Hindlimb muscle (tissue), 1 donor: ENCODE measurements around the gene GLIPR2. TPM values are rescaled to one million over a fixed set of nuclear protein-coding genes. Genes with fewer than 3 reads are reported as not detected.
"Not testable (repeated sequence)": the region's sequence is repeated elsewhere in the genome, so short reads cannot be mapped to it uniquely, and the experiment has no call there.

Experiments
- DNase-seq: peaks from one replicate; pipeline ENCODE4 v3.0.0-alpha.2; 2013
- polyA plus RNA-seq: library from polyadenylated mRNA; unstranded; fragments of 120-200 nt; gene quantifications from one replicate; pipeline ENCODE4 v1.2.1, GENCODE V29; 2013; ENCODE audit not compliant: insufficient read length

Gene GLIPR2
- polyA plus RNA-seq, 1 donor, result 94.7 TPM

DNA sequence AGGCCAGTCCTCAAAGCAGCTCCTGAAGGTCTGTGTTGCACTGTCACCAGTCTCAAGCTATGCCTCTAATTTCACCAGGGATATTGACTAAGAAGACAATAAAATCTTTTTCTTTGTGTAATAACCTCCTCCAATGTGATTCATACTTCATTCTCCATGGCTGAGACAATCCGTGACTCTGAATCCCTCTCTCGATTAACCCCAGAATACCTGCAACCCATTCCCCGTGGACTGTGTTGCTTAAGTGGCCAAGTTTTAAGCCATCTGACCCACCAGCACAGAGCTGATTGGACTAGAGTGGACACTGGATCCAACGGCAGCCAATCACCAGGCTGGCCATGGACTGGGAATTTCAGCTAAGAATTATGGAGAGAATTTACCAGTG lies 27.2 kb downstream of the GLIPR2 start:
- no peak for DNase-seq

DNA sequence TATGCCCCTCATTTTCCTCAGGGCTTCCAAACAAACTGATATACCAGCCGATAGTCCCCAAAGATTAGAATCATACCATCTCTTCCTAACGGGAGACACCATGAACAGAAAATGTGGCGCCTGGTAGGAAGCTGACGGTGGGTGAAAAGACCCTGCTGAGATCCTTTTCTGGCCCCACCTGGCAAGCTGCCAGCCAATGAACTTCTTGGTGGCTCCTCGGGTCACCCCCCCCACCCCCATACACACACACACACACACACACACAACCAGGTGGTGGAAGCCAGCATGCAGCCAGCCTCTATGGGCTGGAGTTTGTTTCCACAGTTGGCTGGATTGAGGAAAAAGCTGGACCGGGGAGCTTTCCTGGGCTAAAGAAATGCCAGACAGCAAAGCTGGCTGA lies 27.8 kb downstream of the GLIPR2 start:
- no peak for DNase-seq

DNA sequence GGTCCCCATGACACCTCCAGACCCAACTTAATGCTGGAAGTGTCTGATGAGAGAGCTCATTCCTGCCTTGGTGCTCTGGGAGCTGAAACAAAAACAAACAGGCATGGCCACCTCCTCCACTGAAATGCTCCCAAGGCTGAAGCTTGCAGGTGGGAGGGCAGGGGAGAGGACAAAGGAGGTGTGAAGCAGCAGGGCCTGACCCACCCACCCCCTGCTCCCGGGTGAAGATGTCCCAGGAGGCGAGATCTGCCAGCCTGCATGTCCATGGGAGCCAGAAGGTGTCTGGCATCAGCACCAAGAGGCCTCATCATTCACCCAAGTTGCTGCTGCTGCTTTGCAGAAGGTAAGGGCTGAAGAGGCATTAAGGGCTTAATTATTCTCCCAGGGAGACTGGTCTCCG lies 28.5 kb downstream of the GLIPR2 start:
- no peak for DNase-seq

DNA sequence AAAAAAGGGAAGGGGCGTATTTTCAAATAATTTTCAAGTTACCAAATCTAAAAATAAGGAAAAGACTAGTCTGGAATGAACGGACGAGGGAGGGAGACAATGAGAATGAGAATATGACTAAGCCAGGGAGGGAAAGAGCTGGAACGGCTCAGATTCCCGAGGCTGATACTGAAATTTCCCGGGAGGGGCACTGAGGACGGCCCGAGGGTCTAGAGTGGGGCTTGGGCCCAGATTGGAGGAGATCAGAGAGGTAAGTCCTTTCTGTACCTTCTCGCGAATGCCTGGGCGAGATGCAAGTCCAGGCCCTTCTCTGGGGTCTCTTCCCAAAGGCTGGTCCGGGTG lies 29.3 kb downstream of the GLIPR2 start:
- DNase-seq, result peak; percentile 73

DNA sequence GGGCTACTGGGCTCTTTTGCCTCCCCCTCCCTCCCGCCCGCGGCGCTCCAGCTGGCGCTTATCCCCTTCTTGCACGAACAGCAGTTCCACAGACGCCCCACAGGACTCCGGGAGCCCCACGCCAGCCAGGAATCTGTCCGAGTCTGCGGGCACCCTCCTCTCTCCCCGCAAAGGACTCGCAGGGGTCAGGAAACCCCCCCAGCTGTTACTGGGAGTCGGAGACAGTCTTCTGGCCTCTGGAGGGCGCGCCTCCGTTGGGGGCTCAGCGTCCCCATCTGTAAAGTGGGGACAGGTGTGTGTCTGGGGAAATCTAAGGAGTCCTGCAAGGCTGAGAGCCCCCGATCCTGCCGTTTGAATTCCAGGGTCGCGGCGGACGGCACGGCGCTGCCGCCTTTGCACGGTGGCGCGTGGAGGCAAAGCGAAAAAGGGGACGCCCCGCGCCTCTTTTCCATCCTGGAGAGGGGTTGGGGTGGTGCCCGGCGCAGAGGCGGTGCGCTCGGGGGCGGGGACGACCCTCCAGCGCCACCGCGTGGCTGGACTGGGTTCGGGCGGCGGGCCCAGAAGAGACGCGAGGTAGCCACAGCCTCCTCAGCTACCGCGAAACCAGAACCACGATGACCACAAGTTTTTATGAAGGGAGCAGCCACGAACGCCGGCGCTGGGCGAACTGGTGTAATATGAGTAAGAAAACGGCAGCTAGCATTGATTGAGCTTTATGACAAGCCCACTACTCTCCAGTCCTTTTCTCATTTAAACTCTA lies 29.8 kb downstream of the GLIPR2 start:
- DNase-seq, result peak; percentile 91

DNA sequence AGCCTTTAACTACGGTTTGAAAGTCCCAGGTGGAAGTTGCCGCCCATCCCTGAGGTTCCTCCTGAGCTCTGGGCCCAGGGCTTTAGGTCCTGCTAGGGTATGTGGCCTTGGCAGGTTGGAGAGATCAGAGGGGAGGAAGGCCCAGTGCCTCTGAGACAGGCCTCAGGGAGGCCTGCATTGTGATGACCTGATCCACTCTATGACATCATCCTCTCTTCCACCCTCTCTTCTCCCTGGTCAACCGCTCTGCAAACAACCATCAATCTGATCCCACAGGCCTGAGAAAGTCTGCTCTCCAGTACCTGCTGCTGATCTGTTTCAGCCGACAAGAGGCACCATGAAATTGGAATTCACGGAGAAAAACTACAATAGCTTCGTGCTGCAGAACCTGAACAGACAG lies 32.6 kb downstream of the GLIPR2 start, which contains the start of gene CCIN:
CCIN (plus strand) TSS at position 223 of the 400 bp plus-strand sequence; CDS start at position 338, 115 bp downstream.
- no peak for DNase-seq

DNA sequence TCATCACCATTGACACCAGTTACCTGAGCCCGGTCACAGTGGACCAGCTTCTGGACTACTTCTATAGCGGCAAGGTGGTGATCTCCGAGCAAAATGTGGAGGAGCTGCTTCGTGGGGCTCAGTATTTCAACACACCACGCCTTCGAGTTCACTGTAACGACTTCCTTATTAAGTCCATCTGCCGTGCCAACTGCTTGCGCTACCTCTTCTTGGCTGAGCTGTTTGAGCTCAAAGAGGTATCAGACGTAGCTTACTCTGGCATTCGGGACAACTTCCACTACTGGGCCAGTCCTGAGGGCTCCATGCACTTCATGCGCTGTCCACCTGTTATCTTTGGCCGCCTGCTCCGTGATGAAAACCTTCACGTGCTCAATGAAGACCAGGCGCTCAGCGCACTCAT lies 33.2 kb downstream of the GLIPR2 start:
- no peak for DNase-seq

DNA sequence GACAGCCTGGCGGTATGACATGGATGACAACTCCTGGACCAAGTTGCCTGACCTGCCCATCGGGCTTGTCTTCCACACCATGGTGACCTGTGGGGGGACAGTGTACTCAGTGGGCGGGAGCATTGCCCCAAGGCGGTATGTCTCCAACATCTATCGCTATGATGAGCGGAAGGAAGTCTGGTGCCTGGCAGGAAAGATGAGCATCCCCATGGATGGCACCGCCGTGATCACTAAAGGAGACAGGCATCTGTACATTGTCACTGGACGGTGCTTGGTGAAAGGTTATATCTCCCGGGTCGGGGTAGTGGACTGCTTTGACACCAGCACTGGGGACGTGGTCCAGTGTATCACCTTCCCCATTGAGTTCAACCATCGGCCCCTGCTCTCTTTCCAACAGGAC lies 34.0 kb downstream of the GLIPR2 start:
- DNase-seq, result no peak

DNA sequence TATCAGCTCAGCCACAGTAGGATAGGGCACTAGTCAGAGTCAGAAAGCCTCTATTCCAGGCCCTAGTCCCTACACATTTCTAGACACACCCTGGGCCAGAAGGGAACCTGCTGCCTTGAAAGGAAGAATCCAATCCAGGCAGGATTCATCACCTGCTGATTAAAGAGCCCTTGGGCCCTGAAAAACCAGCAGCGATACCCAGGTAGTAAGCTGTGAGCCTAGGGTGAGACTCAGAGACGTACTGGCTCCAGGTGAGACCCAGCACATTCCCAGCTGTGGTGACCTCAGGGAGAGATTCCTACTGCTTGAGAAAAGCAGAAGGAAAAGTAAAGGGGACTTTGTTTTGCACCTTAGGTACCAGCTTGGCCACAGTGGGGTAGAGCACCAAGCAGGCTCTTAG lies 37.3 kb downstream of the GLIPR2 start:
- no peak for DNase-seq

DNA sequence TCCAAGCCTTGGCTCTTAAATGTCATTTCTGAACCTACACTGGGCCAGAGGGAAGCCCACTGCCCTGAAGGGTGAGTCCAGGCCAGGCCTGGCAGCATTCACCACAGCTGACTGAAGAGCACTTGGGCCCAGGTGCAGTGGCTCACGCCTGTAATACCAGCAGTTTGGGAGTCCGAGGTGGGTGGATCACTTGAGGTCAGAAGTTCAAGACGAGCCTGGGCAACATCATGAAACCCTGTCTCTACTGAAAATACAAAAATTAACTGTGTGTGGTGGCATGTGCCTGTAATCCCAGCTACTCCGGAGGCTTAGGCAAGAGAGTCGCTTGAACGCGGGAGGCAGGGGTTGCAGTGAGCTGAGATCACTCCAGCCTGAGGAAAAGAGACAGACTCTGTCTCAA lies 37.7 kb downstream of the GLIPR2 start:
- DNase-seq, result no peak

DNA sequence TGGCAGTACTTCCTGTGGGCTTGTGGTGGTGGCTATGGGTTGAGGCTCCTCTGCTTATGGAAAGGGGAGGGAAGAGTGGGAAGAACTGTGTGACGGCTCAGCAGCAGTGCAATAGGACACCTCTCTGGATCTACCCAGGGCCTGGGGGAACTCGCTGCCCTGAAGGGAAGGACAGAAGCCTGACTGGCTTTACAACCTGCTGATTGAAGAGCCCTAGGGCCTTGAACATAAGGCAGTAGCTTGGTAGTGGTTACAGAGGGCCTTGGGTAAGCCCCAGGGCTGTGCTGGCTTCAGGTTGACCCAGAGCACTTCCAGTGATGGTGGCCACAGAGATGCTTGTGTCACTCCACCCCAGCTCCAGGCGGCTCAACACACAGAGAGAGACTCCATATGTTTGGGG lies 38.2 kb downstream of the GLIPR2 start:
- DNase-seq, result no peak

DNA sequence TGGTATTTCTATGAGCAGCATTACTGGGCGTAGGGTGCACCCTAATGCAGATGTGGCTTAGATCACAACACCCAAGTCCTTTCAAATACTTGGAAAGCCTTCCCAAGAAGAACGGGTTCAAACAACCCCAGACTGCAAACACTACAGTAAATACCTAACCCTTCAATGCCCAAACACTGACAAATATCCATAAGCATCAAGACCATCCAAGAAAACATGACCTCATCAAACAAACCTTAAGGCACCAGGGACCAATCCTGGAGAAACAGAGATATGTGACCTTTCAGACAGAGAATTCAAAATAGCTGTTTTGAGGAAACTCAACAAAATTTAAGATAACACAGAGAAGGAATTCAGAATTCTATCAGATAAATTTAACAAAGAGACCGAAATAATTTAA lies 38.7 kb downstream of the GLIPR2 start:
- not testable (repeated sequence) for DNase-seq

DNA sequence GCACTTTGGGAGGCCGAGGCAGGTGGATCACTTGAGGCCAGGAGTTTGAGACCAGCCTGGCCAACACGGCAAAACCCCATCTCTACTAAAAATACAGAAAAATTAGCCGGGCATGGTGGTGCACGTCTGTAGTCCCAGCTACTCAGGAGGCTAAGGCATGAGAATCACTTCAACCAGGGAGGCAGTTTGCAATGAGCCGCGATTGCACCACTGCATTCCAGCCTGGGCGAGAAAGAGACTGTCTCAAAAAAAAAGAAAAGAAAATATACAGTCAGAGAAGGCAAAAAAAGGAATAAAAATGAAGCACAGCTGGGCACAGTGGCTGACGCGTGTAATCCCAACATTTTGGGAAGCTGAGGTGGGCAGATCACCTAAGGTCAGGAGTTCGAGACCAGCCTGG lies 40.0 kb downstream of the GLIPR2 start:
- DNase-seq, result not testable (repeated sequence)

DNA sequence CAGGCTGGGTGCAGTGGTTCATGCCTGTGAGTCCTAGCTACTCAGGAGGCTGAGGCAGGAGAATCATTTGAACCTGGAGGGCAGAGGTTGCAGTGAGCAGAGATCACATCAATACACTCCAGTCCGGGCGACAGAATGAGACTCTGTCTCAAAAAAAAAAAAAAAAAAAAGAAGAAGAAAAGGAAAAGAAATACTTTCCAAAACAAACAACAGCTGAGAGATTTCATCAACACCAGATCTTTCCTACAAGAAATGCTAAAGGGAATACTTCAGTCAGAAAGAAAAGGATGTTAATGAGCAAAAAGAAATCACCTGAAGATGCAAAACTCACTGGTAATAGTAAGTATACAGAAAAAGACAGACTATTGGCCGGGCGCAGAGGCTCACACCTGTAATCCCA lies 41.0 kb downstream of the GLIPR2 start:
- DNase-seq, result no peak

DNA sequence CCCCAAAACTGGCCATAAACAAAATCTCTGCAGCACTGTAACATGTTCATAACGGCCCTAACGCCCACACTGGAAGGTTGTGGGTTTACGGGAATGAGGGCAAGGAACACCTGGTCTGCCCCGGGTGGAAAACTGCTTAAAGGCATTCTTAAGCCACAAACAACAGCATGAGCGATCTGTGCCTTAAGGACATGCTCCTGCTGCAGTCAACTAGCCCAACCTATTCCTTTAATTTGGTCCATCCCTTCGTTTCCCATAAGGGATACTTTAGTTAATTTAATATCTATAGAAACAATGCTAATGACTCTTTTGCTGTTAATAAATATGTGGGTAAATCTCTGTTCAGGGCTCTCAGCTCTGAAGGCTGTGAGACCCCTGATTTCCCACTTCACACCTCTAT lies 43.7 kb downstream of the GLIPR2 start:
- DNase-seq, result not testable (repeated sequence)

DNA sequence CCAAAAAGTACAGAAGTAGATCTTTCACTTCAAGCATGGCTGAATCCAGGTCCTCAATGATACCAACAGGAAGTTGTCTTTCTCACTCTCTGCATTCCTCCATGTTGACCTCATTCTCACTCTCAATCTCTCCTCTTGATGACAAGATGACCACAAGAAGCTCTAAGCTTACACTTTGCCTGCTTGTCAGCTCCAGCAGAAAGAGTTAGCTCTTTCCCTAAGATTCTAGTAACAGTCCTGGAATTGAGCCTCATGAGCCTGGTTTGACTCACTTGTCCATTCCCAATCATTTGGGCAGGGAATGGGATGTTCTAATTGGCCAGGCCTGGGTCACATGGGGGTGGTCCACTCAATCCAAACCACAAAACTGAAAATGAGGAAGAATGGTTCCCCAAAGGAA lies 50.9 kb downstream of the GLIPR2 start:
- no peak for DNase-seq

DNA sequence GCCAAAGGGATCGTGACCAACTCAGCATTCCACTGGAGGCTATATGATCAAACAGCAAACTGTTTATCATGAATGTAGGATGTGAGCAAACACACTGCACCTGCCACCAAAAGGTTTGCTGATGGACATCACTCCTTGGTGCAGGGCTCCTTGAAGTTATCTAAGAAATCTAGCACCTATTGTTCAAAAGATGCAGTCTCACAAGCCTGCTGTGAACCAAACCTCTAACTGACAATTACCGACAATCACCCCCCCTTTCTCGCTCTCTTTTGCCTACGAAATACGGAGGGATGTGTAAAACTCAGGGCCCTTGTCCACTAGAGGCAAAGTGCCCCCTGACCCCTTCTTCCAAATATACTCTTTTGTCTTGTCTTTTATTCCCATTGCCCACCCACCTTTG lies 51.7 kb downstream of the GLIPR2 start:
- no peak for DNase-seq

DNA sequence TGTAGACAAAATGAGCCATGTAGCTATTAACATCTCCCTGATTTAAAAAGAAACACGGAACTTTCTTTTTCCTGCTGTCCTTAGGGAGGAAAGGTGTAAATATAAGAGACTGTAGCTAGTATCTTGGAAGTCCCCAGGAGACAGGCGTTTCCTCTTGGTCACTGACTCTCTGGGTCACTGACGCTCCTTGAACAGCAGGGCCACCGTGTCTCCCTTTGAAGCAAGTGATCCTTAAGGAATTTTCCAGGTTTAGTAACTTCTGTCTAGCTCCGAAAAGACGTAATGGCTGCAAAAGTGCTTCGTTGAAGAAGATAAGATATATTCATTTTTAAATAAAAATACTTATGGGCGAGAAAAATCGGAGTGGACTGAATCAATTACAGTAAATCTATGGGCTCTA lies 53.4 kb downstream of the GLIPR2 start:
- no peak for DNase-seq

DNA sequence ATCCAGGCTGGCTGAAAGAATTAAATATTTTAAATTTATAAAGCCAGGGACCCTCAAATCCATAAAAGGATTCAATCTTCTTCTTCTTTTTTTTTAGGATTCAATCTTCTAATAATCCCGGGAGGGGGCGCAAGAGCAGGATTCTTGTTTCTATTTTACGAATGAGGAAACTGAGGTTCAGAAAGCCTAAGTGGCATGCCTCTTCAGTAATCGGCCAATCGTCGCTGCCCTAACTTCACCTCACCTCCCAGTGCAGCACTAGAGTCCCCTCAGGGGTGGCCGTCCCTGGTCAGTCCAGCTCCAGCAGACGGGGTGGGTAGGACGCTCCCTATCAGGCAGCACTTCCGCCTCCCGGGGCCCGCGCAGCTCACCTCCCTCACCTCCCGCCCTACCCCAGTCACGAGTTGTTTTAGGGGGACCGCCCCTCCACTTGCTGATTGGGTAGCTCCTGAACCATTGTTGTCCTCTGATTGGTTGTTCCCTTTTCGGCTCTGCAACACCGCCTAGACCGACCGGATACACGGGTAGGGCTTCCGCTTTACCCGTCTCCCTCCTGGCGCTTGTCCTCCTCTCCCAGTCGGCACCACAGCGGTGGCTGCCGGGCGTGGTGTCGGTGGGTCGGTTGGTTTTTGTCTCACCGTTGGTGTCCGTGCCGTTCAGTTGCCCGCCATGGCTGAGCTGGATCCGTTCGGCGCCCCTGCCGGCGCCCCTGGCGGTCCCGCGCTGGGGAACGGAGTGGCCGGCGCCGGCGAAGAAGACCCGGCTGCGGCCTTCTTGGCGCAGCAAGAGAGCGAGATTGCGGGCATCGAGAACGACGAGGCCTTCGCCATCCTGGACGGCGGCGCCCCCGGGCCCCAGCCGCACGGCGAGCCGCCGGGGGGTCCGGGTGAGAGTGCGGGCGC lies 54.1 kb downstream of the GLIPR2 start, which contains the start of gene CLTA:
CLTA (plus strand) TSS at position 534 of the 902 bp plus-strand sequence; CDS start at position 670, 136 bp downstream.
- DNase-seq, result peak; percentile 97

DNA sequence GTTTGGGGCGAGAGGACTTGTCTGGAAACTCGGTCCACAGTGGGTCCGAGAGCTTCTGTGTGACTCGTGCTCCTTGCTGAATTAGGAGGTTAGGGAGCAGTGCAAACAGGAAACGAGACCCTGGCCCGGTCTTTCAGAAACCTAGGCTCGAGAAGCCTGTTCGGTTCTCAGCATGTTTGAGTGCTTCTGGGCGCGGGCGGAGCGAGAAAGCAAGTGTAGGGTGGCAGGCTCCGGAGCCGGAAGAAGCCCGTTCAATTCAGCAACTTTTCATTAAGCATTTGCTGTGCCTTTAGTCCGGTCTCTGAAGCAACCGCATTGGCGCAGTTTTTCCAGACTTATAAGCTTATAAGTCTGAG lies 54.7 kb downstream of the GLIPR2 start:
- DNase-seq, result no peak

DNA sequence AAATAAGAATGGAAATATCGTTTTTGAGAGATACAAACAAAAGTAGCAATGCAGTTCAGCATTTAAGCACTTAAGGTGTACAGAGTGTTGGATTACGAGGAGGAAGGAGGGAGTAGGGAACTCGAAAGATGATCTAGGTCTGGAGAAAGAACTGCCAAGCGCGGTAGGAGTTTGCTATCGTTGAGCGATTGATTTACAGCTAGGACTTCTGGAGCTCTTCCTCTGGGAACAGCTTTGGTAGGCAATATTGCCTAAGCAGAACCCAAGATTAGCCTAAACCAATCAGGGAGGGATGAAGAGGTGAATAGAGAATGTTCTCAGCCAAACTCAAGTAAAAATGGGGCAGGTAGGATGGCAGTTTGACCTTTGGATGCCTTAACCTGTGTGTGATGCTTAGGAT lies 55.2 kb downstream of the GLIPR2 start:
- no peak for DNase-seq

DNA sequence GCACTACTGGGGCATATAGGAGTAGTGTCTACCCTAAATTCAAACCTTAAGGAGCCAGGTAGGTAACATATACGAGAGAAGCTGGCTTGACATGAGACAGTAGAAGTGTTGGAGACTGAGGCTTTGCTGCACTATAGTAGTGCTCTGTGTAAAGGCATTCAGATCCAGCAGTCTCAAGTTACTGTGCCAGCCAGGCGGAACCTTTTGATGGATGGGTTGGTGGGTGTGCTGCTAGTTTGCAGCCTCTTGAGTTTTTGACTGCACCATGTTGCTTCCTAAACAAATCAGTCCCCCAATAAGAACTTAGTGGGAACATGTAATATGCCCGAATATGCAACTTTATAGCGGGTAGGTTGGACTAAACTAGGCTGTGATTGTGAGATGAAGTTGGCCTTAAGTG lies 55.7 kb downstream of the GLIPR2 start:
- DNase-seq, result no peak

DNA sequence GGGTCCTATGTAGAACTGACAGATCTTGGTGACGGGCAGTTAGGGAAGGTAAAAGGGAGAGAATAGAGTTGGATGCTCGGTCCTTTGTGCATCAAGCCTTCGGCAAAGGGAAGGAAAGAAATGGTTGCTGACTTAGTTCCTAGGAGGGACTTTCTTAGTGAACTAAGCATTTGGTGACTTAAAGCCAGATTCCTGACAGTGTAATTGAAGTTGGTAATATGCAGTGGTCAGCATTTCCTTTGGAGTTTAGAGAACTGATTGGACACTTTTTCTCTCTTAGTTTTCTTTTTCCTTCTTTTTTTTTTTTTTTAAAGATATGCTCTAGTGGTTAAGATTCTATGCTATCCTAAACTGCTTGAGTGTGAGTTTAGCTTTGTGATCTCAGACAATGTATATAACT lies 56.5 kb downstream of the GLIPR2 start:
- DNase-seq, result no peak
